HepG2 (cell line): Measurements from ENCODE around the gene CNTFR. TPM values are rescaled to one million over a fixed set of nuclear protein-coding genes. Genes with fewer than 3 reads are reported as not detected.

ENCODE experiments used
- ARID2 ChIP-seq: sonication (generic); formaldehyde crosslinking; IDR thresholded peaks from 2 replicates; pipeline ENCODE4 v1.8.1; 2022; ENCODE audit warnings: mild to moderate bottlenecking, missing genetic modification reagents, borderline replicate concordance
- EZH2 ChIP-seq: conservative IDR thresholded peaks from 2 replicates; pipeline ENCODE4 v1.6.1; 2012; ENCODE audit warnings: mild to moderate bottlenecking, low read depth, low read length, moderate library complexity
- FOXK1 ChIP-seq: sonication (generic); formaldehyde crosslinking; IDR thresholded peaks from 2 replicates; pipeline ENCODE4 v1.4.0; 2020; ENCODE audit warnings: low read depth, missing genetic modification reagents, borderline replicate concordance
- HNRNPL ChIP-seq: fragments of 200-400 bp; formaldehyde crosslinking; IDR thresholded peaks from 2 replicates; pipeline ENCODE4 v1.6.1; 2017; ENCODE audit warnings: mild to moderate bottlenecking, low read depth, low read length
- KDM6A ChIP-seq: IDR thresholded peaks from 2 replicates; pipeline ENCODE4 v1.6.1; 2016; ENCODE audit warnings: low read depth
- MED8 ChIP-seq: sonication (generic); formaldehyde crosslinking; IDR thresholded peaks from 2 replicates; pipeline ENCODE4 v1.8.1; 2023; ENCODE audit warnings: mild to moderate bottlenecking, missing genetic modification reagents; ENCODE audit not compliant: insufficient replicate concordance
- MEIS1 ChIP-seq: sonication (generic); formaldehyde crosslinking; IDR thresholded peaks from 2 replicates; pipeline ENCODE4 v1.9.0; 2021; ENCODE audit warnings: mild to moderate bottlenecking, missing genetic modification reagents, moderate library complexity, borderline replicate concordance
- MTA3 ChIP-seq: sonication (generic); formaldehyde crosslinking; IDR thresholded peaks from 2 replicates; pipeline ENCODE4 v1.4.0; 2020; ENCODE audit warnings: missing genetic modification reagents
- MTF2 ChIP-seq: sonication (generic); formaldehyde crosslinking; IDR thresholded peaks from 2 replicates; pipeline ENCODE4 v1.5.0; 2020; ENCODE audit warnings: missing genetic modification reagents, borderline replicate concordance
- PHF8 ChIP-seq: sonication (generic); formaldehyde crosslinking; IDR thresholded peaks from 2 replicates; pipeline ENCODE4 v1.5.0; 2020; ENCODE audit warnings: missing genetic modification reagents
- POLR2AphosphoS2 ChIP-seq: IDR thresholded peaks from 2 replicates; pipeline ENCODE4 v1.6.1; 2011; ENCODE audit warnings: low read depth, low read length, improper control_type of control experiment
- RFX3 ChIP-seq: IDR thresholded peaks from 2 replicates; pipeline ENCODE4 v1.6.1; 2016; ENCODE audit warnings: missing biosample characterization, missing genetic modification reagents
- SOX13 ChIP-seq, 3 experiments: fragments of 450-650 bp in 1 of 3; sonication (generic) in 1 of 3; formaldehyde crosslinking in 1 of 3; IDR thresholded peaks in 2 of 3; conservative IDR thresholded peaks in 1 of 3; 2 replicates each; pipeline versions ENCODE4 v1.5.0 to v1.6.1; 2016 to 2020; ENCODE audit warnings: antibody characterized with exemption in 1 of 3, mild to moderate bottlenecking in 1 of 3, missing compliant biosample characterization in 1 of 3, missing genetic modification reagents in 1 of 3, moderate library complexity in 1 of 3
- SSRP1 ChIP-seq: IDR thresholded peaks from 2 replicates; pipeline ENCODE4 v1.6.1; 2016; ENCODE audit warnings: control low read depth
- TAF1 ChIP-seq: sonication (generic); formaldehyde crosslinking; IDR thresholded peaks from 2 replicates; pipeline ENCODE4 v1.4.0; 2020; ENCODE audit warnings: missing genetic modification reagents
- WIZ ChIP-seq: sonication (generic); formaldehyde crosslinking; IDR thresholded peaks from 2 replicates; pipeline ENCODE4 v1.5.1; 2020; ENCODE audit warnings: mild to moderate bottlenecking, missing genetic modification reagents
- ZC3H4 ChIP-seq: sonication (generic); formaldehyde crosslinking; IDR thresholded peaks from 2 replicates; pipeline ENCODE4 v1.4.0; 2020; ENCODE audit warnings: missing genetic modification reagents, borderline replicate concordance
- ZFP62 ChIP-seq: sonication (generic); formaldehyde crosslinking; IDR thresholded peaks from 2 replicates; pipeline ENCODE4 v1.4.0; 2020; ENCODE audit warnings: missing genetic modification reagents
- ZMYM3 ChIP-seq: sonication (generic); formaldehyde crosslinking; IDR thresholded peaks from 2 replicates; pipeline ENCODE4 v1.5.1; 2020; ENCODE audit warnings: mild to moderate bottlenecking, missing genetic modification reagents
- ZNF20 ChIP-seq: sonication (generic); formaldehyde crosslinking; IDR thresholded peaks from 2 replicates; pipeline ENCODE4 v1.4.0; 2020; ENCODE audit warnings: mild to moderate bottlenecking, moderate library complexity, missing genetic modification reagents
- ZNF224 ChIP-seq: sonication (generic); formaldehyde crosslinking; IDR thresholded peaks from 2 replicates; pipeline ENCODE4 v1.5.0; 2020; ENCODE audit warnings: mild to moderate bottlenecking, missing genetic modification reagents
- ZNF430 ChIP-seq: sonication (generic); formaldehyde crosslinking; IDR thresholded peaks from 2 replicates; pipeline ENCODE4 v1.9.0; 2021; ENCODE audit warnings: mild to moderate bottlenecking, missing genetic modification reagents
- ZNF572 ChIP-seq: sonication (generic); formaldehyde crosslinking; IDR thresholded peaks from 2 replicates; pipeline ENCODE4 v1.5.1; 2020; ENCODE audit warnings: mild to moderate bottlenecking, missing genetic modification reagents
- ZNF639 ChIP-seq: conservative IDR thresholded peaks from 2 replicates; pipeline ENCODE4 v1.6.1; 2018; ENCODE audit warnings: missing genetic modification reagents
- ZSCAN20 ChIP-seq: sonication (generic); formaldehyde crosslinking; IDR thresholded peaks from 2 replicates; pipeline ENCODE4 v1.4.0; 2020; ENCODE audit warnings: missing genetic modification reagents, mild to moderate bottlenecking, borderline replicate concordance
- polyA plus RNA-seq, 8 experiments: library from polyadenylated mRNA; depleted of rRNA in 3 of 8; stranded (reverse) in 7 of 8; unstranded in 1 of 8; fragments of >200 nt; fragmentation: Illumina TruSeq in 4 of 8; extraction: Trizol in 4 of 8; gene quantifications; 2 replicates each; pipeline versions ENCODE4 v1.2.1 to v1.2.3, GENCODE V29; 2011 to 2016; ENCODE audit warnings: low read depth in 4 of 8, missing spikeins in 1 of 8, mixed read lengths in 1 of 8; ENCODE audit not compliant: insufficient read depth in 1 of 8
- total RNA-seq, 5 experiments: library from RNA; depleted of rRNA; stranded (reverse); fragments of >200 nt; fragmentation: Illumina TruSeq; extraction: Trizol; gene quantifications; 2 replicates each; pipeline ENCODE4 v1.2.3, GENCODE V29; 2016; ENCODE audit warnings: low read depth in 1 of 5
- TF ChIP-seq, protein P1 (sequence below): sonication (generic); formaldehyde crosslinking; IDR thresholded peaks from 2 replicates; pipeline ENCODE4 v1.9.0; 2022; ENCODE audit warnings: missing genetic modification reagents, mild to moderate bottlenecking, borderline replicate concordance
- TF ChIP-seq, protein P2 (sequence below): sonication (generic); formaldehyde crosslinking; IDR thresholded peaks from 2 replicates; pipeline ENCODE4 v1.4.0; 2020; ENCODE audit warnings: missing genetic modification reagents

The CNTFR gene
- total and polyA plus RNA-seq, 2 of the 13 experiments (the other 11 are each of a cell fraction or from before 2014, with no cell fraction given), result not detected

DNA sequence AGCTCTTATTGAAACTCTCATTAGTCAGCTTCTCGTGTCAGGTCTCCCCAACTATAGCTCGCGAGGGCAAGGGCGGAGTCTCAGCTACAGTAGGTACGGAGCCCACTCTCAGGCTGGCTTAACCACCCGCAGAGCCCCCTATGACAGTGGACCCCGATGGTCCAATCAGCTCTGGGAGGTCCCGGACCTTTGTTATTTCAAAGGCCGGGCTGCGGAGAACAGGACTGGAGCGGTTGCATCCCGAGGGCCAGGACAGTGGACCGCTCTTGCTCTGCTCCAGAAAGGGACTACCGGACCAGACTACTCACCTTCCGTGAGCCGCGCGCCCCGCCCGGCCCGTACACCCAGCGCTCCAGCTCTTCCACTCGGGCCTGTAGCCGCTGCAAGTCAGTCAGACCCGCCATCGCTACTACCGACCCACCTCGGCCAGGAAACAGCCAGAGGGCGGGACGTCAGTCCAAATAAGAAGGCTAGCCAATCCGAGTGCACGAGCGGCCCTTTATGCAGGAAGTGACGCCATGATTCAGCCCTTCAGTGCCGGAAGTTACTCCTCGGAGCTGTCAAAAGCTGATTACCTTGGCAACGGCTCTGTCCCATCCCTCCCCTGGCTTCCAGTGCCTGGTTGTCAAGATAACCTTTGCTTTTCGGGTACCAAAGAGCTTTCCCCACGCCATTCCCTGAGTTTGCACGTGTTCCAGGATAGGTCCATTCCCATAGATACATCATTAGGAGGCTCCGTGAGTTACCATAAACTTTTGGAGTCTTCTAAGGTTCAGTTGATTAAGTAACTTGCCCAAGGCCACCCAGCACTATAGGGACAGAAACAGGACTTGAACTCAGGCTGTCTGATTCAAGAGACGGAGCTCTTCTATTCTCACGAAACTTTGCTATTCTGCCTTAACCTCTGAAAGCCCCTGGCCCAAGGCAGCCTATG lies 30.8 kb upstream of the CNTFR start, which contains the start of gene DCTN3 (continued):
- TF ChIP-seq, protein P1, sequence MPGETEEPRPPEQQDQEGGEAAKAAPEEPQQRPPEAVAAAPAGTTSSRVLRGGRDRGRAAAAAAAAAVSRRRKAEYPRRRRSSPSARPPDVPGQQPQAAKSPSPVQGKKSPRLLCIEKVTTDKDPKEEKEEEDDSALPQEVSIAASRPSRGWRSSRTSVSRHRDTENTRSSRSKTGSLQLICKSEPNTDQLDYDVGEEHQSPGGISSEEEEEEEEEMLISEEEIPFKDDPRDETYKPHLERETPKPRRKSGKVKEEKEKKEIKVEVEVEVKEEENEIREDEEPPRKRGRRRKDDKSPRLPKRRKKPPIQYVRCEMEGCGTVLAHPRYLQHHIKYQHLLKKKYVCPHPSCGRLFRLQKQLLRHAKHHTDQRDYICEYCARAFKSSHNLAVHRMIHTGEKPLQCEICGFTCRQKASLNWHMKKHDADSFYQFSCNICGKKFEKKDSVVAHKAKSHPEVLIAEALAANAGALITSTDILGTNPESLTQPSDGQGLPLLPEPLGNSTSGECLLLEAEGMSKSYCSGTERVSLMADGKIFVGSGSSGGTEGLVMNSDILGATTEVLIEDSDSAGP, result peak; percentile 52; the same call in 1 of the 2 replicates
- TF ChIP-seq ZMYM3 (CRISPR knock-in tag) (no peak), MTA3 (CRISPR knock-in tag) (no peak), ZNF20 (CRISPR knock-in tag) (no peak), ZFP62 (CRISPR knock-in tag) (no peak), MED8 (no peak), ZC3H4 (CRISPR knock-in tag) (no peak), WIZ (no peak), MTF2 (CRISPR knock-in tag) (no peak), MEIS1 (CRISPR knock-in tag) (peak; percentile 65; the same call in 1 of the 2 replicates), HNRNPL (no peak), TAF1 (CRISPR knock-in tag) (peak; percentile 52; the same call in 1 of the 2 replicates), PHF8 (peak; percentile 86), ZNF224 (no peak), KDM6A (CRISPR knock-in tag) (no peak), ZNF572 (0 out of 2 replicates have a peak, but pooled peaks have one; percentile 61), FOXK1 (CRISPR knock-in tag) (peak; percentile 68; the same call in 1 of the 2 replicates), POLR2AphosphoS2 (no peak), RFX3 (peak; percentile 77), SSRP1 (CRISPR knock-in tag) (no peak), EZH2 (no peak), ARID2 (CRISPR knock-in tag) (no peak), SOX13 (IDR thresholded peaks at IDR 0.05) (no peak), SOX13 (CRISPR knock-in tag; conservative IDR thresholded peaks at IDR 0.05 in 1 of 2, IDR thresholded peaks at IDR 0.05 in 1 of 2) (0 out of 4 replicates have a peak, but pooled peaks of 1 of the 2 experiments have one; percentile 16), ZNF430 (CRISPR knock-in tag) (no peak), ZNF639 (CRISPR knock-in tag) (no peak), ZSCAN20 (CRISPR knock-in tag) (no peak)
- TF ChIP-seq, protein P2, sequence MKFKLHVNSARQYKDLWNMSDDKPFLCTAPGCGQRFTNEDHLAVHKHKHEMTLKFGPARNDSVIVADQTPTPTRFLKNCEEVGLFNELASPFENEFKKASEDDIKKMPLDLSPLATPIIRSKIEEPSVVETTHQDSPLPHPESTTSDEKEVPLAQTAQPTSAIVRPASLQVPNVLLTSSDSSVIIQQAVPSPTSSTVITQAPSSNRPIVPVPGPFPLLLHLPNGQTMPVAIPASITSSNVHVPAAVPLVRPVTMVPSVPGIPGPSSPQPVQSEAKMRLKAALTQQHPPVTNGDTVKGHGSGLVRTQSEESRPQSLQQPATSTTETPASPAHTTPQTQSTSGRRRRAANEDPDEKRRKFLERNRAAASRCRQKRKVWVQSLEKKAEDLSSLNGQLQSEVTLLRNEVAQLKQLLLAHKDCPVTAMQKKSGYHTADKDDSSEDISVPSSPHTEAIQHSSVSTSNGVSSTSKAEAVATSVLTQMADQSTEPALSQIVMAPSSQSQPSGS (CRISPR knock-in tag), result peak; percentile 66; the same call in 1 of the 2 replicates
